GM03348 (cell line): Measurements from ENCODE around the gene QRICH1.

Experiments
- DNase-seq: peaks from one replicate; pipeline ENCODE4 v3.0.0; 2012; ENCODE audit warnings: low spot score

Gene QRICH1

GRCh38 chr3:49119036-49119435, 25.2 kb upstream of the QRICH1 start:
- DNase-seq: no peak

DNA sequence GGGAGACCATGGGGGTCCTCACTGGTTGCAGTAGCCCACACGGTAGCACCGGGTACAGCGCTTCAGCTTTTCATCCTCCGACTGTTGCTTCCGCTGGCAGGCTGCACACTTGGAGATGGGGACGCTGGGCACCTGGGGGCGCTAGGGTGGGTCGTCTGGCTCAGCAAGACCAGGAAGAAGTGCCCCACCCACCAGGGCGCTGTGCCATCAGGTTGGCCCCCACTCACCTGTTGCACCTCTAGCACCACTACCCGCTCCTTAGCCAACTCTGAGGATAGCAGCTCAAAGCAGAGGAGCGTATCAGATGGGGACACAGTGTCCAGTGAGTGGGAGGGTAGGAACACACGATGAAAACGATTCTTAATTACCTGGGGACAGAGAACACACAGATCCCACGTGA, 18.4 kb upstream of the QRICH1 start:
- DNase-seq: no peak

DNA sequence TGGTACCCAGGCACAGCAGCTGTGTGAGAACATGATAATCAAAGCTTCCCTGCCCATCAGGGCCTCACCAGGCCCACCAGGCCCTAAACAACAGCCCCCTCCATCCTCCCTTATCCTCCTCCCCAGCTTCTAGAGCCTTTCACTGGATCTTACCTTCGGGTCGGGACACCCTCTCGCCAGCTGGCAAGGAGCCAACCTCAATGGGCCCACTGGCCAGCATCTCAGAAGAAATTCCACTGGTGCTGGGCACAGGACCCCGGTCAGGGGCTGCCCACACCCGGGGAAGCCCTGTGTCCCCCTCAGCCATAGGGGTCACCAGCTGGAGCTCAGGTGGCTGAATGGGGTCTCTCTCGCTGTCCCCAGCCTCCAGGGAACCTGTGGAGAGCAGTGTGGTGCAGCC, 17.5 kb upstream of the QRICH1 start:
- DNase-seq: no peak

- DNase-seq: no peak
Observed at GRCh38 chr3:49110780-49111179, 16.9 kb upstream of the QRICH1 start.

- DNase-seq: no peak
Observed at GRCh38 chr3:49108346-49108745, 14.5 kb upstream of the QRICH1 start.

GRCh38 chr3:49104427-49105291, 10.8 kb upstream of the QRICH1 start, which contains the start of gene QARS1:
Gene QARS1 (minus strand): TSS chr3:49104757. CDS start chr3:49104733, 24 bp downstream.
- DNase-seq: peak; percentile 99

GRCh38 chr3:49104052-49104426, 10.2 kb upstream of the QRICH1 start:
- DNase-seq: no peak

DNA sequence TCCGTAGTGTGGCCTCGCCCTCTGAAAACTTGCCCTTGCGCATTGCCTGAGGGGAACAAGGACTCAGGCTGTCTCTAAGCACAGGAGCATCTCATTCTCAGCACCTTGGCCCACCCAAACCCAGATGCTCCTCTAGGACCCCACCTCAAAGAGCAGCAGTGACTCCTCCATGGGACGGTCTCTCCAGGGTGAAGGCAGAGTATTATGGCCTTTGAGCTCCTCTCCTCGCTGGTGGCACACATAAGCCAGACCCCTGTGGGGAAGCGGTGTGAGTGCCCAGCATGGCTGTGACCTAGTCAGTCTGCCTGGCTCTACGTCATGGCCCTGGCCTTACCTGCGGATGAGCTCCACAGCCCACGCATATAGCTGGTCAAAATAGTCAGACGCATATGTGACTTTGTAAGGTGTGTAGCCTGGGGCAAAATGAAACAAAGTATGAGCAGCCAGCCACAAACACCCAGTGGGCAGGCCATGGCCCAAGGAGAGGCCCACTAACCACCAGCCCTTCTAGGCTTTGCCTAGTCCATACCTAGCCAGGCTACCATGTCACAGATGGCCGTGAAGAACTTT, 6.3 kb upstream of the QRICH1 start:
- DNase-seq: no peak

DNA sequence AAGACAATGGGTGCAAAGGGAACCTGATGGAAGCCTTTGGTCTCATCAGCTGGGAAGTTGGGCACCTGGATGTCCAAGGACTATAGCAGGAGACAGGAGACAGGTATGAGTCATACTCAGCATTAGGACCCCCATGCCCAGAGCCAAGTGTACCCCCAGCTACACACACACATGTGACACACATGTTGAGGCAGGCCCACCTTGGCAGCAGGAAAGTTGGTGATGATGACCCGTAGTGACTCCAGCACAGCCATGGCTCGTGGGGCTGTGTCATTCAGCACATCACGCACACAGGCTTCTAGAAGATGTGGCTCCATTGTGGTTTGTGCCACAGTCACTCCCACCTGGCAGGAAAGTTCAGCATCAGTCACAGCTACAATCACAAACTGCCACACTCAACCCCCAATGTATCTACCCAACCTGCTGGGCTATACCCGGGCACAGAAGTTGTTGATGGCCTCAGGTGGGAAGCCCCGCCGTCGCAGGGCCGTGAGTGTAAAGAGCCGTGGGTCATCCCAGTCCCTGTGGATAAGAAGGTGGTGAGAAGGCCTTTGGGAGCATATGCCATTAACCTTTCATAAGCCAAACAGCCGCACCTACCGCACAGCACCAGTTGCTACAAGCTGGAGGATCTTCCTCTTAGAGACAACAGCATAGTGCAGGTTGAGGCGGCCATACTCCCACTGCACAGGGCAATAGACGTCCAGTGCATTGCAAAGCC, 5.2 kb upstream of the QRICH1 start:
- DNase-seq: no peak

DNA sequence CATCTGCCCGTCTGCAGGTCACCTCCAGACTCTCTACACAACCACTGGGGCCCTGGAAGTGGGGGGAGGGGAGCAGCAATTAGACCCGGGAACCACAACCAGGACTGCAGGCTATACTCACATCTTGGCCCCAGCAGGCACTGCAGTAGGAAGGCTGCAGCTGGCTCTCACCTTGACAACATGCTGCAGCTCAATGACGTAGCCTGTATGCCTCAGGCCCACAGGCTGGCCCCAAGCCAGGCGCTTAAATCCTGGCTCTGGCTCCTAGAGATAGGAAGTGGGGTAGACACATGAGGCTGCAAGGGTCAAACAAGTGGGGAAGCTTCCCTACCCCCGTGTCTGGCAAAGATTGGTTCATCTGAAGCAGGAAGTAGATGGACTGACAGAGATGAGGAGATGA, 4.6 kb upstream of the QRICH1 start:
- no peak for DNase-seq

DNA sequence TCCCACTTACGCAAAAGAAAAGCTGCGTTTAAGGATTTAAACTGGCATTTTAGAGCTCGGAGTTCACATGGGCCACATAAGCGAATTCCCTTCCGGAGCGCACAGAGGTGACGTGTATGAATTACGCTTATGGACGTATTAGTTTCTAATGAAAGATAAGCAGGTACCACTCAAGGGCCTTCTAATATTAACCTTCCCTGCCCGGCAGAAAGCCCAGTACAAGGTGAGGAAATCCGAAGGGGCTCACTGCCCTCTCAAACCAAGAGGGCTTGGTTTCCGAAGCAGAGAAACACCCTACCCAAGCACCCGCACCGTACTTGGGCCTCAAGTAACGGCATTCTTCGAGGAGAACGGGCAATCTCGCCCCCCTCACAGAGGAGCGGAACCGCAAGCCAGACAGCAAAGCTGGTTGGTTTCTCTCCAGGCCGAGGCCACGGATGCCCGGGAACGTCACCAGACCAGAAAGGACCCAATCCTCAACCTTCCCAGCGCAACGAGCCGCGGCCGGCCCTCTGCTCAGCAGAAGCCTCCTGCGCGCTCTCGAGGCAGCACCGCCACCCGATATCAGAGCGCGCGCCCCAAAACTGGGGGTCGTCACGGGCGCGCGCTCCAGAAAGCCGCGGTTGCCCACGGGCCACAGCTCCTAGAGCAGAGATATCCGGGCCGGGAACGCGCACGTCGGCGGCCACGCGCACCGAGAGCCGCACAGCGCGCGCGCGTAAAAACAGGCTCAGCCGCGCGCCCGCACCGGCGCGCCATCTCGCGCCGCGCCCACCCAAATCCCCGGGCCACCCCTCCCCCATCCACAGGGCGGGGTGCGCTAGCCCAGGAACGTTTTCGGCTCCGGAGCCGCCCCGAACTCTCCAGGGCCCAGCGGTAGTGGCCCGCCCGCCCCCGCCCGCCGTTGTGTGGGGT, 676 bp downstream of the QRICH1 start:
- DNase-seq: peak; percentile 79

GRCh38 chr3:49081429-49081828, 12.4 kb downstream of the QRICH1 start:
- DNase-seq: no peak

GRCh38 chr3:49079270-49079669, 14.6 kb downstream of the QRICH1 start:
- DNase-seq: no peak

- DNase-seq: no peak
Observed at GRCh38 chr3:49076646-49077045, 17.2 kb downstream of the QRICH1 start.

DNA sequence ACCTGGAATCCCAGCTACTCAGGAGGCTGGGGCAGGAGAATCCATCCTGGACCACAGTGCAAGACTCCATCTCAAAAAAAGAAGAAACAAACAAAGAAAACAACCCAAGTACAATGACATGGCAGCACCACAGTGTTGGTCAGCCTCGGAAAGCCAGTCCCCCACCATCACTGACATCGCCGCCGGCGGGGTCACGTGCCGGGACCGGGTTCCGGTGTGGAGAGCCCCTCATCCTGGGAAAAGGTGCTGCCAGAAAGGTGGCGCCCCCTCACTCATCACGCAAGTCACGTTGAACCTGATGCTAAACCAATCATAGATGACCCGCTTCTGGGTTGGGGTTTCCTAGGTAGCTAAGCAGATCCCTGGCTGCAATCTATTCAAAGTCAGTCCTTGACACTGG, 17.8 kb downstream of the QRICH1 start:
- no peak for DNase-seq

GRCh38 chr3:49058011-49058410, 35.9 kb downstream of the QRICH1 start:
- no peak for DNase-seq

DNA sequence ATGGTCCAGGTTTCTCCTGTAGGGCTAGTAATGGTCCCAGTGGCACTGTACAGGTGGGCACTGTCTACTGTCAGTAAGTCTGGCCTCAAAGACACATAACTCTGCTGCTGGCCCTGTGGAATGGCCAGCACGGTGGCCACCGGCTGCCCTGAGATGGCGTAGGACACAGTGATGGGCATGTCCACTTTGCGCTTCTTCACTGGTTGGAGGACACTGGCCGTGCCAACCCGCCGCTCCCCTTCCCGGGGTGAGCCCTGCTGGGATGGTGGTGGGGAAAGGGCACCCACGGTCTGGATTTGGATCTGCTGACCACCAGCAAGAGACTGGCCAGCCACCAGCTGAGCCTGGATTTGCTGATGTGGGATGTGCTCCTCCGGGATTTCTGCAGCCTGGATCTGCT, 36.6 kb downstream of the QRICH1 start:
- DNase-seq: no peak

- DNase-seq: no peak
Observed at GRCh38 chr3:49054344-49054862, 39.5 kb downstream of the QRICH1 start.

- no peak for DNase-seq
Observed at GRCh38 chr3:49053543-49053942, 40.3 kb downstream of the QRICH1 start.

DNA sequence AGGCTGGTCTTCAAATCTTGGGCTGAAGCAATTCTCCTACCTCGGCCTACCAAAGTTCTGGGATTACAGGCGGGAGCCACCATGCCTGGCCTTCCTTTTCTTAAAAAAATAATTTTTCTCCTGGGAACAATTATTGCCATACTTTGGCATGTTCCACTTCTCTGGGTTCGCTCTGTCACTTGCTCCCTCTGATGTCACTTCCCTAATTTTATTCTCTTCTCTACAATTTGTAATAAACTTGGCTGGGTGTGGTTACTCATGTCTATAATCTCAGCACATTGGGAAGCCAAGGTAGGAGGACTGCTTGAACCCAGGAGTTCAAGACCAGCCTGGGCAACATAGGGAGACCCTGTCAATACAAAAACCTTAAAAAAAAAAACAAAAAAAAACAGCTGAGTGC, 58.6 kb downstream of the QRICH1 start:
- no peak for DNase-seq

DNA sequence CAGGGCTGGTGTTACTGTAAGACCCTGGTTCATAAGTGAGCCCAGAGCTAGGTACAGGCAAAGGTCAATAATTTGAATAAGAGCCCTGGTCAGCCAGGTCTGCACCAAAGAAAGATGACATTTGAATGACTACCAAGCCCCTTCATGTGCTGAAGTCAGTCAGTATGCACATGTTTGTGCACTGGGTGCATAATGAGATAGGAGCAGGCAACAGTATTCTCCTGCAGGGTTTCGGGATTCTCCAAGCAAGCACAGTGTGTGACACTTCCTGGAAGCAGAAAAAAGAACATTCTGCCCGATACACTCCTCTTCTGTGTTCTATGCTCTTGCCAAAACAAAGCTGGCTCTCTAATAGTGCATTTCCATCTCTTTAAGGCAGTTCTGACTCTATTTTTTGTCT, 59.2 kb downstream of the QRICH1 start:
- no peak for DNase-seq
